Measurements from ENCODE around the gene ADAM8. TPM values are rescaled to one million over a fixed set of nuclear protein-coding genes. Genes with fewer than 3 reads are reported as not detected.
A peak's percentile ranks its signal among the peaks of the same experiment; 100 is the strongest.

The ADAM8 gene
- total RNA-seq, 1 donor from 2014 or later, result 2.6 TPM

- Histone ChIP-seq H3K9ac (ENCODE audit: low read depth in 1 of 3, low read length in 3 of 3) (no peak overlapping the region), H3K4me3 (ENCODE audit: low read length in 3 of 3) (no peak overlapping the region), H3K9me3 (ENCODE audit: control insufficient read depth in 3 of 3, low read length in 3 of 3) (no peaks in the 10 kb centered on the region), H3K27ac (ENCODE audit: low read depth, low read length) (no peak overlapping the region), H3K36me3 (ENCODE audit: control insufficient read depth in 3 of 3, insufficient read depth in 3 of 3, low read length in 3 of 3) (no peaks in the 10 kb centered on the region), H3K27me3 (ENCODE audit: control insufficient read depth in 3 of 3, insufficient read depth in 3 of 3, low read length in 3 of 3) (peaks cover 73 to 85% (median 84%) of the 10 kb centered on the region in 3 donors), H3K4me1 (ENCODE audit: control insufficient read depth in 3 of 3, insufficient read depth in 3 of 3, low read length in 3 of 3) (no peaks in the 10 kb centered on the region)
Measured at GRCh38 chr10:133245439-133246235, 31.0 kb downstream of the ADAM8 start.

GRCh38 chr10:133243593-133243992 lies 33.1 kb downstream of the ADAM8 start:
- no peak overlapping the region for H3K4me3 ChIP-seq (ENCODE audit: low read length in 3 of 3)
- no peaks in the 10 kb centered on the region for H3K9me3 ChIP-seq (ENCODE audit: control insufficient read depth in 3 of 3, low read length in 3 of 3)
- no peak overlapping the region for H3K9ac ChIP-seq (ENCODE audit: low read depth in 1 of 3, low read length in 3 of 3)
- peaks cover 71 to 83% (median 83%) of the 10 kb centered on the region in 3 donors for H3K27me3 ChIP-seq (ENCODE audit: control insufficient read depth in 3 of 3, insufficient read depth in 3 of 3, low read length in 3 of 3)
- no peaks in the 10 kb centered on the region for H3K36me3 ChIP-seq (ENCODE audit: control insufficient read depth in 3 of 3, insufficient read depth in 3 of 3, low read length in 3 of 3)
- no peaks in the 10 kb centered on the region for H3K4me1 ChIP-seq (ENCODE audit: control insufficient read depth in 3 of 3, insufficient read depth in 3 of 3, low read length in 3 of 3)
- H3K27ac ChIP-seq (ENCODE audit: low read depth, low read length), result no peak overlapping the region

DNA sequence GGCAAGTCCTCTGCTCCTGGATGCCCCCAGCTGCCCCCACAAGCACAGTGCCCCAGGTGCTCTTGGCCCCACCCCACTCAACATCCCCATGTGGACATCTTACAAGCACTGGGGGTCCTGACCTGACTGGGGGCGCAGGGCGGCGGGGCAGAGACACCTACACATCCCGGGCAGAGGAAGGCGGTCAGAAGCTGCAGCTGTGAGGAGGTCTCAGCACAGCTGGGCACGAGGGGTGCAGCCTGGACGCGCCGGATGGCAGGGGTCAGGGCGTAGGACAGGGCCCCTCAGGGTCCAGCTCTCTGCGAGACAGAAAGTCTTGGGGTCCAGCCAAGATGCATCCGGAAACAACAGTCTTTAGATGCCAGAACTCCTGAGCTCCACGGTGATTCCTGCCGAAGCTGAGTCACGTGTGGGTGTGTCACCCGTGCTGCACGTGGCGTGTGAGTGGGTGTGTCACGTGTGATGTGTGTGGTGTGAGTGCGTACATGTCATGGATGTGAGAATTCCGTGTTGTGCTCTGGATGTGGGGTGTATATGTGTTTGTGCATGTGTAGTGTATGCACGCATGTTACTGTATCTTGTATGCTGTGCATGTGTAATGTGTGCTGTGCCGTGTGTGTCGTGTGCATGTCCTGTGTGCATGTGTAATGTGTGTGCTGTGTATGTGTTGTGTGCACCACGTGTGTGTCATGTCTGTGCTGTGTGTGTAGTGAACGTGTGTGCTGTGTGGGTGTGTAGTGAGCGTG lies 33.9 kb downstream of the ADAM8 start:
- Histone ChIP-seq H3K9ac (ENCODE audit: low read depth in 1 of 3, low read length in 3 of 3) (no peak overlapping the region), H3K27ac (ENCODE audit: low read depth, low read length) (no peak overlapping the region), H3K9me3 (ENCODE audit: control insufficient read depth in 3 of 3, low read length in 3 of 3) (no peaks in the 10 kb centered on the region), H3K36me3 (ENCODE audit: control insufficient read depth in 3 of 3, insufficient read depth in 3 of 3, low read length in 3 of 3) (no peaks in the 10 kb centered on the region), H3K4me1 (ENCODE audit: control insufficient read depth in 3 of 3, insufficient read depth in 3 of 3, low read length in 3 of 3) (no peaks in the 10 kb centered on the region), H3K4me3 (ENCODE audit: low read length in 3 of 3) (no peak overlapping the region), H3K27me3 (ENCODE audit: control insufficient read depth in 3 of 3, insufficient read depth in 3 of 3, low read length in 3 of 3) (peaks cover 72 to 83% (median 83%) of the 10 kb centered on the region in 3 donors)

DNA sequence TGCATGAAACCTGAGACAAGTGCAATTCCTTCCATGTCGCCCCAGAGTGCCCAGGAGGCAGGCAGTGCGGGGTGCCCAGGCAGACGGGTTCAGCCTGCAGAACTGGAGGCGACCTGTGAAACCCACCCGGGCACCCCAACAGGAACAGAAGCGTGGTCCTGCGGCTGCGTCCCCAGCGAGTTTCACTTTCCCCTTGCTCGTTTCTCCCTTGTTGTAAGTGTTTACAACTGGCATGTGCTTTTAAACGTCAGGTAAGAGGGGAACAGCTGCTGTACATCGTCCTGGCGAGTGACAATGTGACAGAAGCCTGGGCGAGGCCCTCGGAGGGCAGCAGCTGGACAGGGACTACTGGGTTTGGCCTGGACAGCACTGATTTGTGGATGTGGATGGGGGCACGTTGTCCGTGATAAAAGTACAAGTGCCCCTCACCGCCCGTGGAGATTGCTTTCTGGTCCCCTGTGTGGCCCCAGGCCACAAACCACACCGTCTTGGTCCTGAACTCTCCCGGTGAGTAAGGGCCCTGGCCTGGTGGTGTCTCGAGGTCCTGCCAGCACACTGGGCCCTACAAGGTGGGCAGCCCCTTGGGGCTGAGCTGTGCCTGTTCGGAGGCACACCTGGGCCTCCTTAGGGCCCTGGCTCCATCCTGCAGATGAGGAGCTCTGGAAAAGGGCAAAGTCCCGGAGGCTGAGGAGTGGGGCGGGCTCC lies 35.0 kb downstream of the ADAM8 start:
- Histone ChIP-seq H3K36me3 (ENCODE audit: control insufficient read depth in 3 of 3, insufficient read depth in 3 of 3, low read length in 3 of 3) (no peaks in the 10 kb centered on the region), H3K4me3 (ENCODE audit: low read length in 3 of 3) (no peak overlapping the region), H3K9me3 (ENCODE audit: control insufficient read depth in 3 of 3, low read length in 3 of 3) (no peaks in the 10 kb centered on the region), H3K27me3 (ENCODE audit: control insufficient read depth in 3 of 3, insufficient read depth in 3 of 3, low read length in 3 of 3) (peaks cover 76 to 86% (median 82%) of the 10 kb centered on the region in 3 donors), H3K9ac (ENCODE audit: low read depth in 1 of 3, low read length in 3 of 3) (no peak overlapping the region), H3K27ac (ENCODE audit: low read depth, low read length) (no peak overlapping the region), H3K4me1 (ENCODE audit: control insufficient read depth in 3 of 3, insufficient read depth in 3 of 3, low read length in 3 of 3) (peaks cover 0 to 4% (median 0%) of the 10 kb centered on the region in 3 donors)

- H3K36me3 ChIP-seq (ENCODE audit: control insufficient read depth in 3 of 3, insufficient read depth in 3 of 3, low read length in 3 of 3), result no peaks in the 10 kb centered on the region
- no peak overlapping the region for H3K4me3 ChIP-seq (ENCODE audit: low read length in 3 of 3)
- H3K4me1 ChIP-seq (ENCODE audit: control insufficient read depth in 3 of 3, insufficient read depth in 3 of 3, low read length in 3 of 3), result peaks cover 0 to 4% (median 0%) of the 10 kb centered on the region in 3 donors
- no peak overlapping the region for H3K9ac ChIP-seq (ENCODE audit: low read depth in 1 of 3, low read length in 3 of 3)
- H3K27me3 ChIP-seq (ENCODE audit: control insufficient read depth in 3 of 3, insufficient read depth in 3 of 3, low read length in 3 of 3), result peaks cover 69 to 84% (median 74%) of the 10 kb centered on the region in 3 donors
- no peaks in the 10 kb centered on the region for H3K9me3 ChIP-seq (ENCODE audit: control insufficient read depth in 3 of 3, low read length in 3 of 3)
- no peak overlapping the region for H3K27ac ChIP-seq (ENCODE audit: low read depth, low read length)
Measured at GRCh38 chr10:133239990-133240389, 36.7 kb downstream of the ADAM8 start.

DNA sequence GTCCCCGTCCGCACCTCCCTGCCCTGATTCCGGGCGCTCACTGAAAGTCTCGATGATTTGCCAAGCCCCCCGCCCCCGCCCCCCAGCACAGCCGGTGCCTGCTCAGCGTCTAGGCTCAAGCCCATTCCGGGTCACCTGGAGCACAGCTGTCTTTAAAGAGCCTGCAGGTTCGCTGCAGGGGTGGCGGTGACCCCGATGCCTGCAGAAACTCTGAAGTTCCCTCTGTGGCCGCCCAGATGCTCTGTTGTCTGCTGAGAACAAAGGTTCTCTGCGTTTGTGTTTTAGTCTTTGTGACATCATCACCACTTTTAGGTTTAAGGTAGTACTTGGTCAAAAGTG lies 38.2 kb downstream of the ADAM8 start:
- H3K4me1 ChIP-seq (ENCODE audit: control insufficient read depth in 3 of 3, insufficient read depth in 3 of 3, low read length in 3 of 3), result peaks cover 0 to 4% (median 0%) of the 10 kb centered on the region in 3 donors
- peaks cover 64 to 77% (median 66%) of the 10 kb centered on the region in 3 donors for H3K27me3 ChIP-seq (ENCODE audit: control insufficient read depth in 3 of 3, insufficient read depth in 3 of 3, low read length in 3 of 3)
- no peak overlapping the region for H3K9ac ChIP-seq (ENCODE audit: low read depth in 1 of 3, low read length in 3 of 3)
- H3K9me3 ChIP-seq (ENCODE audit: control insufficient read depth in 3 of 3, low read length in 3 of 3), result no peaks in the 10 kb centered on the region
- no peak overlapping the region for H3K27ac ChIP-seq (ENCODE audit: low read depth, low read length)
- no peaks in the 10 kb centered on the region for H3K36me3 ChIP-seq (ENCODE audit: control insufficient read depth in 3 of 3, insufficient read depth in 3 of 3, low read length in 3 of 3)
- H3K4me3 ChIP-seq (ENCODE audit: low read length in 3 of 3), result no peak overlapping the region

DNA sequence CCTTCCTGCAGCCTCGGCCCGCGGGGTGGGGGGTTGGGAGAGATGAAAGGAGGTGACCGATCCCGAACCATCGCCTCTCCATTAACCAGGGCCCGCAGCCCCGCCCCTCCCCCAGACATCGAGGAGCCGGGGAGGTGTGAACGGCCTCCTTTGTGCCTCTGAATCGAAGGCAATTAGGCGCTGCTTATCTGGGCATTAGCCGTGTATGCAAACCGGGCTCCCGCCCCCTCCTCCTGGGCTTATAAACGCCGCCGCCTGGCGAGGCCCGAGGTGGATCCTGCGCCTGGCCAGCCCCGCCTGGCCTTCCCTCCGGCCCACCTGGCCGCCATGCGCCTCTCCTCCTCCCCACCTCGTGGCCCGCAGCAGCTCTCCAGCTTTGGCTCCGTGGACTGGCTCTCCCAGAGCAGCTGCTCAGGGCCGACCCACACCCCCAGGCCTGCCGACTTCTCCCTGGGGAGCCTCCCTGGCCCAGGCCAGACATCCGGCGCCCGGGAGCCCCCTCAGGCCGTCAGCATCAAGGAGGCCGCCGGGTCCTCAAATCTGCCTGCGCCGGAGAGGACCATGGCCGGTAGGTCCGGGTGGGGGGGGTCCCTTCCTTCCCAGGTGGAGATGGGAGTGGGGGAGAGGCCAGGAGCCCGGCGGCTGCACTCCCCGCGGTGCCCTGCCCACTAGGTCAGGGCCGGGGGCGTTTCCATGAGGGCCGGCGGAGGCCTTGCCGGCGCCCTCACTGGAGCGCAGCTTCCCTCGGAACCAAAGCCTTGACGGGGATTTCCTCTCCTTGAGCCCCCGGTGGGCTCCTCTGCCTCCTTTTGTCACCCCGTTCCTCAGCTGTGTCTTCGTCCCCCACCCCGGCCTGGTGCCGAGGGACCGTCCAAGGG lies 38.8 kb downstream of the ADAM8 start, which contains the start of gene VENTX:
TSS of gene VENTX (plus strand) at position 268 of the 878 bp plus-strand sequence. CDS start at position 328, 60 bp downstream.
- Histone ChIP-seq H3K4me1 (ENCODE audit: control insufficient read depth in 3 of 3, insufficient read depth in 3 of 3, low read length in 3 of 3) (peaks cover 0 to 4% (median 0%) of the 10 kb centered on the region in 3 donors), H3K9me3 (ENCODE audit: control insufficient read depth in 3 of 3, low read length in 3 of 3) (no peaks in the 10 kb centered on the region), H3K4me3 (ENCODE audit: low read length in 3 of 3) (peak within 1 kb of the TSS in 1 of 3 donors; percentile 29), H3K27ac (ENCODE audit: low read depth, low read length) (no peak within 1 kb of the TSS), H3K27me3 (ENCODE audit: control insufficient read depth in 3 of 3, insufficient read depth in 3 of 3, low read length in 3 of 3) (peaks cover 62 to 78% (median 66%) of the 10 kb centered on the region in 3 donors), H3K36me3 (ENCODE audit: control insufficient read depth in 3 of 3, insufficient read depth in 3 of 3, low read length in 3 of 3) (no peaks in the 10 kb centered on the region), H3K9ac (ENCODE audit: low read depth in 1 of 3, low read length in 3 of 3) (no peak within 1 kb of the TSS)

DNA sequence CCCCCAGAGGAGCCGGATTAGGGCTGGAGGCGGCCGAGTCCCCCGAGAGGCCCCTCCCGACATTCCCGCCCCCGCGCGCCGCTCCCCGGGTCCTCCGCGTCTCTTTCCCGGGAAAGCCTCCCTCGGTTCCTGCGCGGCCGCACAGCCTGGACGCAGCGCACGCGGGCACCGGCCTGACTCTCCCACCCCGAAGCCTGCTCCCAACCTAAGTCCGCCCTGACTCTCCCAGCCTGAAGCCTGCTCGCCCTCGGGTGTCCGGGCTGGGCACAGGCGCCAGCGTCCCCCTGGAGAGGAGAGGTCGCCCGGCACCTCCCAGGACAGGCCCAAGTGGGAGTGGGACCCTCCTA lies 39.5 kb downstream of the ADAM8 start:
- Histone ChIP-seq H3K4me3 (ENCODE audit: low read length in 3 of 3) (no peak overlapping the region), H3K27ac (ENCODE audit: low read depth, low read length) (no peak overlapping the region), H3K4me1 (ENCODE audit: control insufficient read depth in 3 of 3, insufficient read depth in 3 of 3, low read length in 3 of 3) (peaks cover 0 to 4% (median 0%) of the 10 kb centered on the region in 3 donors), H3K27me3 (ENCODE audit: control insufficient read depth in 3 of 3, insufficient read depth in 3 of 3, low read length in 3 of 3) (peaks cover 59 to 77% (median 66%) of the 10 kb centered on the region in 3 donors), H3K9me3 (ENCODE audit: control insufficient read depth in 3 of 3, low read length in 3 of 3) (no peaks in the 10 kb centered on the region), H3K36me3 (ENCODE audit: control insufficient read depth in 3 of 3, insufficient read depth in 3 of 3, low read length in 3 of 3) (no peaks in the 10 kb centered on the region), H3K9ac (ENCODE audit: low read depth in 1 of 3, low read length in 3 of 3) (no peak overlapping the region)
